H1 (cell line): ENCODE data around the gene RPL3.

ENCODE experiments used
- CEBPB ChIP-seq: IDR thresholded peaks from 2 replicates; pipeline ENCODE4 v1.6.1; 2012; ENCODE audit warnings: low read depth, low read length
- MAFK ChIP-seq: IDR thresholded peaks from 2 replicates; pipeline ENCODE4 v1.6.1; 2012; ENCODE audit warnings: low read depth, mild to moderate bottlenecking, improper control_type of control experiment, low read length
- POLR2A ChIP-seq, 2 experiments: IDR thresholded peaks; 1 replicate in 1 of 2; 2 replicates in 1 of 2; pipeline ENCODE4 v1.6.1; 2011; ENCODE audit warnings: low read depth in 2 of 2, low read length in 2 of 2, mild to moderate bottlenecking in 2 of 2; ENCODE audit errors: control extremely low read depth in 1 of 2
- POLR2AphosphoS5 ChIP-seq: IDR thresholded peaks from 2 replicates; pipeline ENCODE4 v1.6.1; 2011; ENCODE audit warnings: low read depth, low read length
- RAD21 ChIP-seq, 2 experiments: IDR thresholded peaks in 1 of 2; conservative IDR thresholded peaks in 1 of 2; 2 replicates each; pipeline ENCODE4 v1.6.1; 2011; ENCODE audit warnings: low read depth in 2 of 2, low read length in 2 of 2, improper control_type of control experiment in 1 of 2, inconsistent platforms in 1 of 2, mild to moderate bottlenecking in 1 of 2, moderate library complexity in 1 of 2
- RFX5 ChIP-seq: IDR thresholded peaks from 2 replicates; pipeline ENCODE4 v1.6.1; 2011; ENCODE audit warnings: low read depth, low read length, improper control_type of control experiment, borderline replicate concordance
- SIN3A ChIP-seq, 2 experiments: IDR thresholded peaks in 1 of 2; conservative IDR thresholded peaks in 1 of 2; 2 replicates each; pipeline ENCODE4 v1.6.1; 2011 to 2012; ENCODE audit warnings: low read length in 2 of 2, improper control_type of control experiment in 1 of 2, low read depth in 1 of 2, mild to moderate bottlenecking in 1 of 2
- TF ChIP-seq, protein P1 (sequence below), 3 experiments: IDR thresholded peaks; 1 replicate in 2 of 3; 2 replicates in 1 of 3; pipeline versions ENCODE4 v1.5.1 to v1.6.1; 2011; ENCODE audit warnings: low read length in 3 of 3, mild to moderate bottlenecking in 3 of 3, inconsistent platforms in 2 of 3, low read depth in 1 of 3, moderate library complexity in 1 of 3; ENCODE audit not compliant: insufficient read depth in 1 of 3; ENCODE audit errors: control extremely low read depth in 1 of 3

- 0 out of 4 replicates have a peak, but pooled peaks of 1 of the 2 experiments have one; percentile 61 for TF ChIP-seq SIN3A (conservative IDR thresholded peaks at IDR 0.05 in 1 of 2, IDR thresholded peaks at IDR 0.05 in 1 of 2; ENCODE audit: low read depth in 1 of 2, low read length in 2 of 2)
- TF ChIP-seq RFX5: no peak
- TF ChIP-seq, protein P1, sequence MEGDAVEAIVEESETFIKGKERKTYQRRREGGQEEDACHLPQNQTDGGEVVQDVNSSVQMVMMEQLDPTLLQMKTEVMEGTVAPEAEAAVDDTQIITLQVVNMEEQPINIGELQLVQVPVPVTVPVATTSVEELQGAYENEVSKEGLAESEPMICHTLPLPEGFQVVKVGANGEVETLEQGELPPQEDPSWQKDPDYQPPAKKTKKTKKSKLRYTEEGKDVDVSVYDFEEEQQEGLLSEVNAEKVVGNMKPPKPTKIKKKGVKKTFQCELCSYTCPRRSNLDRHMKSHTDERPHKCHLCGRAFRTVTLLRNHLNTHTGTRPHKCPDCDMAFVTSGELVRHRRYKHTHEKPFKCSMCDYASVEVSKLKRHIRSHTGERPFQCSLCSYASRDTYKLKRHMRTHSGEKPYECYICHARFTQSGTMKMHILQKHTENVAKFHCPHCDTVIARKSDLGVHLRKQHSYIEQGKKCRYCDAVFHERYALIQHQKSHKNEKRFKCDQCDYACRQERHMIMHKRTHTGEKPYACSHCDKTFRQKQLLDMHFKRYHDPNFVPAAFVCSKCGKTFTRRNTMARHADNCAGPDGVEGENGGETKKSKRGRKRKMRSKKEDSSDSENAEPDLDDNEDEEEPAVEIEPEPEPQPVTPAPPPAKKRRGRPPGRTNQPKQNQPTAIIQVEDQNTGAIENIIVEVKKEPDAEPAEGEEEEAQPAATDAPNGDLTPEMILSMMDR (IDR thresholded peaks at IDR 0.05; ENCODE audit: control extremely low read depth in 1 of 3, insufficient read depth in 1 of 3, low read depth in 1 of 3, low read length in 3 of 3): no peak
- no peak for TF ChIP-seq CEBPB
- no peak for TF ChIP-seq MAFK
- TF ChIP-seq POLR2AphosphoS5: peak; percentile 86
- peak; percentile 35 to 62; a peak in 2 of 3 replicates for TF ChIP-seq POLR2A (IDR thresholded peaks at IDR 0.05; ENCODE audit: control extremely low read depth in 1 of 2, low read depth in 2 of 2, low read length in 2 of 2)
- no peak for TF ChIP-seq RAD21 (IDR thresholded peaks at IDR 0.05 in 1 of 2, conservative IDR thresholded peaks at IDR 0.05 in 1 of 2; ENCODE audit: low read depth in 2 of 2, low read length in 2 of 2)
Measured at GRCh38 chr22:39311592-39312400, 7.6 kb downstream of the RPL3 start.
